DMS 273 (cell line): ENCODE data around the gene ZNF57.
"Not testable (repeated sequence)": the region's sequence is repeated elsewhere in the genome, so short reads cannot be mapped to it uniquely, and the experiment has no call there.

Experiments used
- DNase-seq: peaks from one replicate; lab custom pipeline; 2025; ENCODE audit not compliant: unreplicated experiment; lab: John Stamatoyannopoulos, UW

ZNF57 gene

GRCh38 chr19:2950286-2951124, 49.8 kb downstream of the ZNF57 start:
- peak; percentile 99 for DNase-seq

GRCh38 chr19:2952953-2953481, 52.3 kb downstream of the ZNF57 start:
- no peak for DNase-seq

- DNase-seq = no peak
These were observed 56.4 kb downstream of the ZNF57 start for GRCh38 chr19:2957160-2957559.

GRCh38 chr19:2960120-2960519, 59.4 kb downstream of the ZNF57 start:
- DNase-seq = no peak

DNA sequence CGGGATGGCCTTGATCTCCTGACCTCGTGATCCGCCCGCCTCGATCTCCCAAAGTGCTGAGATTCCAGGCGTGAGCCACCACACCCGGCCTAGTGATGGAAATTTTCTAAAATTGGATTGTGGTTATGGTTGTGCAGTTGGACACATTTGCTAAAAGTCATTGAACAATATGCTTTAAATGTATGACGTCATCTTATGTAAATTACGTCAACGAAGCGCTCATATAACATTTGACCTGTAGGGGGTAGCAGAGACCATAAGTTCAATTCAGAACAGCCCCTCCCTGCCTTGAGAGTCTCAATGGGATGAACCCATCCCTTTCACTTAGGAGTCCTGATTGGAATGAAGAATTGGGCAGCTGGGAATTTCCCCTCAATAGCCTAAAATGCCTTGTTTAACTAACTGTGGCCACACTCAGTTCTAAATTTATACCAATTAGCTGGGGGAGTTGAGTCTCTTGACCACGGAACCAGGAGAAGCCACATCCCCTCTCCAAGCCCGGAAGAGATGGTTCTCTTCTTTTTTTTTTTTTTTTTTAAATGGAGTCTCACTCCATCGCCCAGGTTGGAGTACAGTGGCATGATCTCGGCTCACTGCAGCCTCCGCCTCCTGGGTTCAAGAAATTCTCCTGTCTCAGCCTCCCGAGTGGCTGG, 61.4 kb downstream of the ZNF57 start:
- DNase-seq = peak; percentile 95

GRCh38 chr19:2963122-2963521, 62.4 kb downstream of the ZNF57 start:
- DNase-seq = no peak

DNA sequence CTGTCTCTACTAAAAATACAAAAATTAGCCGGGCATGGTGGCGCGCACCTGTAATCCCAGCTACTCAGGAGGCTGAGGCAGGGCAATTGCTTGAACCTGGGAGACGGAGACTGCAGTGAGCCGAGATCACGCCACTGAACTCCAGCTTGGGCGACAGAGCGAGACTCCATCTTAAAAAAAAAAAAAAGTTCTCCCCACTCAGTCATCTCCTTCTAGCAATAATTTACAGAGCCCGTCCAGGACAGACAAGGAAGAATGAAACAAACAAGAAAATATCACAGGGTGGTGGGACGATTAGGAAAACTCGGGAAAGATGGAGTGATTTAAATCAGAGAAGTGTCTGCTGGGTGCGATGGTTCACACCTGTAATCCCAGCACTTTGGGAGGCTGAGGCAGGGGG, 62.9 kb downstream of the ZNF57 start:
- not testable (repeated sequence) for DNase-seq

GRCh38 chr19:2964874-2965273, 64.1 kb downstream of the ZNF57 start:
- DNase-seq = no peak

GRCh38 chr19:2967972-2968371, 67.2 kb downstream of the ZNF57 start:
- DNase-seq = no peak
